Fibroblast of skin of abdomen (primary cell): ENCODE data around the gene ZKSCAN5.
"Not testable (repeated sequence)": the region's sequence is repeated elsewhere in the genome, so short reads cannot be mapped to it uniquely, and the experiment has no call there.

Source experiments
- DNase-seq: peaks from one replicate; pipeline ENCODE4 v3.0.0-alpha.2; 2013

Gene ZKSCAN5

DNA sequence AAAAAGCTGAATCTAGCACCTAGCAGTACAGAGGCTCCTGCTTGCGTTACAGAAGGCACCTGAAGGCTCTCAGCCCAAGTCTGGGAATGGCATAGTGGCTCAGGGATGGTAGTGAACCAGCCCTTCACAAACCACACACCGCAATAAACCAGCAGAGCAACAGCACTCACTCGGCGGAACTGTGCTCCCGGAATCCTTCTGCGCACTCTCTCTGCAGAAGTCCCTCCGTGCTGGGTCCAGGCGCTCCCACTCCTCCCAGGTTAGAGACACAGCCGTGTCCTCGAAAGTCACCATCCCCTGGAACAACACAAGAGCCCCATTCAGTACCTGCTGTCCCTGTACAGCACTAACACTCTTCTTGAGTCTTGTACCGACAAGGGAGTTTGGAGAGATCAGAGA, 5.9 kb upstream of the ZKSCAN5 start:
- no peak for DNase-seq

DNA sequence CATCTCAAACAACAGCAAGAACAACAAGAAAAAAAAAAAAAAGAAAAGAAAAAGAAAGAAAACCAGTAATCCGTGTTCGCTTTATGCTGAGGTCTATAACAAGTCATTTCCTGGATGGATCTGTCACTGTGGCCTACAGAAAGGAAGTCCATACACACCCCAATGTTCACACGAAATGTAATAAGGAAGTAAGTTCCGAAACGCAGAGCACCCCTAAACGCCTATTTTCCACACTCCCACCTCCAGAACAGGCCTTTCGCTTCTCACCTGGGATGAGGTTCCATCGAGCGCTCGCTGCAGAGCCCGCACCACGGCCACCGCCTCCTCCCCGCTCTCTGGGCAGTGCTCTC, 5.1 kb upstream of the ZKSCAN5 start:
- no peak for DNase-seq

DNA sequence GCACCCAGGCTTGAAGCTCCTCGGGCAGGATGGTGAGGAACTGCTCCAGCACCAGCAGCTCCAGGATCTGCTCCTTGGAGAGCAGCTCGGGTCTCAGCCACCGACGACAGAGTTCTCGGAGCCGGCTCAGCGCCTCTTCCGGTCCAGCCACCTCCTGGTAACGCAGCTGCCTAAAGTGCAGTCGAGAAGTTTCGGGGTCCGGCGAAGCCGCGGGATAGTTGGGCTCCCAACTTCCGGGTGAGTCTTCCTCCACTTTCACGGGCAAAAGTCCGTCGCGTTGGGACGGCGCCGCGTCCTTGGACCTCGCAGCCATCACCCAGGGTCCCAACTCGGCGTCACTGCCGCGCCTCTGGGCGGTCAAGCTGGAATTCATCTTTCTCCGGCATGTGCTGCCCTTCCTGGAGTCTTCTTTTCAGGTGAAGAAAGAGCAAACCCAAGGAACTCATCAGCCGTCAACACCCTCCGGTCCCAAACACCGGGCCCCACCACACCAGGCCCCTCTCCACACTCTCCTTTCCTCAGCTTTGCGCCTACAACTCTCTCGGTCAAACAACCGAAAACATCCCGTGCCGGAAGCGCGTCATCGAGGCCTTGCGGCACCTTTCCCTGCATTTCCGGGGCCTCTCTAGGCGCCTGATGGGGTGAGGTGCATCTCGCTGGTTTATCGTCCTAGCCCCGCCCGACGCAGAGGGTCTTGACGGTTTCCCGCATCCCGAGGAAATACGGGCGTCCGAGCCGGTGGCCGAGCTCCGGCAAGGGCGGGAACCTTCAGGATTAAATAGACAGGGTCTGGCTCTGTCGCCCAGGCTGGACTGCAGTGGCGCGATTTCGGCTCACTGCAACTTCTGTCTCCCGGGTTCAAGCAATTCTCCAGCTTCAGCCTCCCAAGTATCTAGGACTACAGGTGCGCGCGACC, 4.5 kb upstream of the ZKSCAN5 start, which contains the start of gene ZNF394:
TSS of gene ZNF394 (minus strand) at position 561 of the 916 bp plus-strand sequence. CDS start at position 373, 188 bp downstream.
- peak; percentile 92 for DNase-seq

DNA sequence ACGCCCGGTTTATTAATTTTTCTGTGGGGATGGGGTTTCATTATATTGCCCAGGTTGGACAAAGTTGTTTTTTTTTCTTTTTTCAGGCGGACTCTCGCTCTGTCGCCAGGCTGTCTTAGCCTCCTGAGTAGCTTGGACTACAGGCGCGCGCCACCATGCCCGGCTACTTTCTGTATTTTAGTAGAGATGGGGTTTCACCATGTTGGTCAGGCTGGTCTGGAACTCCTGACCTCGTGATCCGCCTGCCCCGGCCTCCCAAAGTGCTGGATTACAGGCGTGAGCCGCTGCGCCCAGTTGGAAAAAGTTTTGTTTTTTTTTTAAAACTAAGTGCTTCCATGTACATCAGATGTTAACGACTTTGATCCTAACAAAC, 3.8 kb upstream of the ZKSCAN5 start:
- DNase-seq, result no peak

DNA sequence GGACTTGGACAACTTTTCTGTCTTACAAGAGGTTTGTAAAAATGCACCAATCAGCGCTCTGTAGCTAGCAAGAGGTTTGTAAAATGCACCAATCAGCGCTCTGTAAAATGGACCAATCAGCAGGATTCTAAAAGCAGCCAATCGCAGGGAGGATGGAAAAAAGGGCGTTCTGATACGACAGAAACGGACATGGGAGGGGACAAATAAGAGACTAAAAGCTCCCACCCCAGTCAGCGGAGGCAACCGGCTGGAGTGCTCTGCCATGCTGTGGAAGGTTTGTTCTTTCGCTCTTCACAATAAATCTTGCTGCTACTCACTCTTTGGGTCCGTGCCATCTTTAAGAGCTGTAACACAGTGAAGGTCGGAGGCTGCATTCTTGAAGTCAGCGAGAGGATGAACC, 3.2 kb upstream of the ZKSCAN5 start:
- DNase-seq, result not testable (repeated sequence)

DNA sequence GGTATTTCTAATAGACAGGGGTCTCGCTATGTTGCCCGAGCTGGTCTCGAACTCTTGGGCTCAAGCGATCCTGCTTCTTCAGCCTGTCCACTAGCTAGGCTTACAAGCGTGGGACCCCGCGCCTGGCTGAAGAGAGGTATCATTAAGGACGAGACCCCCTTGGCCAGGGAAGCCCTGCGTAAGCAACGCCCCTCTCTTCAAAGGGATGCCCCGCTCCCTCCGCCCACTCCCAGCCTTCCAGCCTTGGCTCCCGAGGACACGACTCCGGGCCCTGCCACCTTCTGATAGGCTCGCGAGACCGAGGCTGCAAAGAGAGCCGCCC, 220 bp upstream of the ZKSCAN5 start:
- no peak for DNase-seq

DNA sequence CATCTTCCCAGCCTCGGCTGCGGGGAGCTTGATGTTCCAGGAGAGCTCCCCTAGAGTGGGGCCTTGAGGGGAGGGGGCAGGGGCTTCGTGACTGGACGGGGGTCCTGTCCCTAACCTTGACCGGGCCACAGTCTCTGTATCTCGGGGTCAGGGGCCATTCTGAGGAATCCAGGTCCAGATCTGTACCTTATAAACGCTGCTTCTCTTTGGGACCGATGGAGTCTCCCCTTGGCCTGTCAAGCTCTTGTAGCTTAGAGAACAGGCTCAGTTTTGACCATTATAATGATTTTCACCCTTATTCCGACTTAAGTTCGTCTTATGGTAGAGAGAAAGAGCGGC, 831 bp downstream of the ZKSCAN5 start:
- DNase-seq, result no peak

DNA sequence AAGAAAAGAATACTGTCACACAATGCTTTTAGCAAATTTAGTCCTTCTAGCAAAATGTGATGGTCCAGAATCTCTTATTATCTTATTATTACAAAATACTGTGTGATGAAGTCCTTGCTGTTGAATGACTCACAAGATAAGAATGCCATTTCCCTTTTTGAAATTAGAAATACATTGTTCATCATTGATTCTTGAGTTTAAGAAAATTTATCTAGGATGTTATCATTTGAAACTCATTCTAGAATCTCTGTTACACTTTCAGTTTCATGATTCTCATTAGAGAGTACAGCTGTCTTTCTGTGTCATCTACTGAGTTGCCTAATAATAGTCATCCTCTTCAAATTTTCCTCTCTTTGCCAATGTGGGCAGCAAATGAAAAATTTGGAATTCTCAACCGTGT, 9.6 kb downstream of the ZKSCAN5 start:
- peak; percentile 18 for DNase-seq

DNA sequence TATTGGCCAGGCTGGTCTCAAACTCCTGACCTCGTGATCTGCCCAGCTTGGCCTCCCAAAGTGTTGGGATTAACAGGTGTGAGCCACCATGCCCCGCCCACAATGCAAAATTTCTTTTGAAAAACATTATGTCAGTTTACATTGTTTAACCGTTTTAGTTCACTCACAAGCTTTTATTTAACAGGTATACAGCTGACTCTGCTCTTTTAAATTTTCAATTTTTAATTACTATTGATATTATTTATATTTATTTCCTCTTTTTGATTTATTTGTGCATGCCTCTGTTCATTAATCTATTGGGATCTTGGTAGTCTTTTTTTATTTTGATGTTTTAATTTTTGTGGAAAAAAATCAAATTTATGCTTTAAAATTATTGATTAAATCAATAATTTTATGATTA, 16.9 kb downstream of the ZKSCAN5 start:
- no peak for DNase-seq

DNA sequence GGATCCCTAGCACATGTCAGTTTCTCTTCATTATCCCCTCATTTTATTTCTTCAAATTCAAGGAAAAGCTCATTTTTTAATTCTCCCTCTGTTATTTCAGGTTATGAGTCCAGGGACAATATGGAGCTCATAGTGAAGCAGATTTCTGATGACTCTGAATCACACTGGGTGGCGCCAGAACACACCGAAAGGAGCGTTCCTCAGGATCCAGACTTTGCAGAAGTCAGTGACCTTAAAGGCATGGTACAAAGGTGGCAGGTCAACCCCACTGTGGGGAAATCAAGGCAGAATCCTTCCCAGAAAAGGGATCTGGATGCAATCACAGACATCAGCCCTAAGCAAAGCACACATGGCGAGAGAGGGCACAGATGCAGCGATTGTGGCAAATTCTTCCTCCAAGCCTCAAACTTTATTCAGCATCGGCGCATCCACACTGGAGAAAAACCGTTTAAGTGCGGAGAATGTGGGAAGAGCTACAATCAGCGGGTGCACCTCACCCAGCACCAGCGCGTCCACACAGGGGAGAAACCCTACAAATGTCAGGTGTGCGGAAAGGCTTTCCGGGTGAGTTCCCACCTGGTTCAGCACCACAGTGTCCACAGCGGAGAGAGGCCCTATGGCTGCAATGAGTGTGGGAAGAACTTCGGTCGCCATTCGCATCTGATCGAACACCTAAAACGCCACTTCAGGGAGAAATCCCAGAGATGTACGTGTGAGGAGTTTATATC, 21.4 kb downstream of the ZKSCAN5 start:
- DNase-seq, result no peak

DNA sequence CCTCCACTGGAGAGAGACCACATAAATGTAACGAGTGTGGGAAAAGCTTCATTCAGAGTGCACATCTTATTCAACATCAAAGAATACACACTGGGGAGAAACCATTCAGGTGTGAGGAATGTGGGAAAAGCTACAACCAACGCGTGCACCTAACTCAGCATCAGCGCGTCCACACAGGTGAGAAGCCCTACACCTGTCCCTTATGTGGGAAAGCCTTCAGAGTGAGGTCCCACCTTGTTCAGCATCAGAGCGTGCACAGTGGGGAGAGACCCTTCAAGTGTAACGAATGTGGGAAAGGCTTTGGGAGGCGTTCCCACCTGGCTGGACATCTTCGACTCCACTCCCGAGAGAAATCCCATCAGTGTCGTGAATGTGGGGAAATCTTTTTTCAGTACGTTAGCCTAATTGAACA, 26.9 kb downstream of the ZKSCAN5 start:
- no peak for DNase-seq

DNA sequence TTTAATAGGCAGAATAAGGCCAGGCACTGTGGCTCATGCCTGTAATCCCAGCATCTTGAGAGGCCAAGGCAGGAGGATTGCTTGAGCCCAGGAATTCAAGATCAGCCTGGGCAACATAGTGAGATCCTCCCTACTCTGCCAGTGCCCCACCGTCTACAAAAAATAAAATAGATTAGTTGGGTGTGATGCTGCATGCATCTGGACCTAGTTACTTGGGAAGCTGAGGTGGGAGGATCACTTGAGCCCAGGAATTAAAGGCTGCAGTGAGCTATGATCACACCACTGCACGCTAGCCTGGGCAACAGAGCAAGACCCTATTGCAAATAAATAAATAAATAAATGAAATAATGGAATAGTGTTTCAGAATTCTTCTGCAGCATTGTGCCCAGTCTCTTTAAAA, 31.2 kb downstream of the ZKSCAN5 start:
- DNase-seq, result no peak

DNA sequence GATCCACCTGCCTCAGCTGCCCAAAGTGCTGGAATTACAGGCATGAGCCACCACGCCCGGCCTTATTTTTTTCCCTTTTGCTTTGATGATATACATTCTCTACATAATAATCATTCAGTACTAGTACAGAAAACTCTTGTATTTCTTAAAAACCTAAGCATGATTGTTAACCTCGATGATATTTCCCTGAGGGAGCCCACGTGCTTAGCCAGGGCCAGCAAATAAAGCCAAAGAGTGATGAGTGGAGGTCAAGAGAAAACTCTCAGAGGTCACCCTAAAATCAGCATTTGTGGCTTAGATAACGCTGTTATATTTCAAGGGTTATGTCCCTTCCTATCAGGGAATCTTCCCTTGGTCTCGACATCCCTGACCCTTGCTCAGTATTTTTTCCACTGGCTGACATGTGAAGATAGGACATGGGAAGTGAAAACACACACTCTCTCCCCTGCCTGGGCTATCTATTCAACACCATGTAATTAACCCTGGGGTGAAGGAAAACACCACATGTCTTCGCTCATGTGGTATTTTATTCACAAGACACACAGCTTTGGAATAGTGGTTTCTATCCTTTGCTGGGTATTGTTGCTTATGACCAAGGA, 34.9 kb downstream of the ZKSCAN5 start:
- DNase-seq, result no peak

DNA sequence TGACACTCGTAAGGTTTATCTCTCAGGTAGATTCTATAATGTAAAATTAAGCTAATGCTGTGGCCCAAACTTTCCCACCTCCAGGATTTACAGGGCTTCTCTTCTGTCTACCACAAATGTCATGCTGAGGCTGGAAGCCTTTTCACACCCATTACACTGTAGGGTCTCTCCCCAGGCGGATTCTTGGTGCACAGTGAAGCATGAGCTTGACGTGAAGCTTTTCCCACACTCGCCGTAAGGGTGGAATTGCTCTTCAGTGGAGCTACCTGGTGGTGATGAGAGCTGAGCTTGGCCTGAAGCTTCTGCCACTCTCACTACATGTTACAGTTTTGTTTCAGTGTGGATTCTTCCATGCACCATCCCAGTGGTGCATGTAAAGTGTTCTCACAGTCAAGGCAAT, 36.1 kb downstream of the ZKSCAN5 start:
- DNase-seq, result no peak

DNA sequence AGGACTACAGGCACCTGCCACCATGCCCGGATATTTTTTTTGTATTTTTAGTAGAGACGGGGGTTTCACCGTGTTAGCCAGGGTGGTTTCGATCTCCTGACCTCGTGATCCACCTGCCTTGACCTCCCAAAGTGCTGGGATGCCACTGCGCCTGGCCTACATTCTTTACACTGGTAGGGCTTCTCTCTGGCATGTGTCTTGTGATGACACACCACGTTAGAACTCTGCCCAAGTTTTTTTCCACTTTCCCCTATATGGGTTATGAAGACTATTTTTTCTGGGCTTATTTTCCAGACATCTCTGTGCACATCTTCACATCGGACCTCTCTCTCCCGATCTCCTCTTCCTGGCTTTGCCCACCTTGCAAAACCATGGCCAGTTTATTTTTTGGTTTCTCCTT, 36.8 kb downstream of the ZKSCAN5 start:
- DNase-seq, result no peak

DNA sequence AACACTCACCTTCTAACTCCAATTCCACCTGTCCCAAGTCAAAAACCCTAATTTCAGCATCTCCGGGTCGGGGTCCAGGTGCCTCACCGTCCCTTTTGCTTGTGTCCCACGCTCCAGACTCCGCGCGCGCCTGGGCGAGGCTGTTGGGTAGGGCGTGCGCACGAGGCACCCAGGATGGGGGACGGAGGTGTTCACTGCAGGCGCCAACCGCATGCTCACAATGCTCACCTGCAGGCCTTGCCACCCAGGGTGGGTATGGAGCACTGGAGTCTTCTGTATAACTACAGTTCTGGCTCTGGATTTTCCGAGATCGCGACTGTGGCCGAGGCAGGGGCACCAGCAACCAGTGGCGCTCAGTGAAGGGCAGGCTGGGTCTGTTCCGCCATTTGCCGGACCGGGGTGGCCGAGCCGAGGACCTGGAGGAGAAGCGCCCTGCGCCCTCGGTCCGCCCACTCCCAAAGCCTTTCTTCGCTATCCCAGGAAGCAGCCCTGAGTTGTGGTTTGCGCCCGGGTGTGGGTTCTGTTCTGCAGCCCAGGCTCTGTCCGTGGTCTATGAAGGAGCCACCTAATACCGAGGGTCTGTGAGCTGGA, 38.7 kb downstream of the ZKSCAN5 start:
- no peak for DNase-seq

DNA sequence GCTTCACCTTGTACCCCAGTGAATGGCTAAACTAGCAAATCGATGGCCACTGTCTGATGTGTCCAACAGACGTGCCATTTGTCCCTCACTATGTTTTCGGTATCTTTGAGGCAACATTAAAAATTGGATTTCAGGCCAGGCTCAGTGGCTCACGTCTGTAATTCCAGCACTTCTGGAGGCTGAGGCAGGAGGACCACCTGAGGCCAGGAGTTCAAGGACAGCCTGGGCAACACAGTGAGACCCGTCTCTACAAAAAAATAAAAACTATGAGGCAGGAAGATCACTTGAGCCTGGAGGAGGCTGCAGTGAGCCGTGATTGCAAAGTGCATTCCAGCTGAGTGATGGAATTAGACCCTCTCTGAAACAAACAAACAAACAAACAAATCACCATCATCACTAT, 39.5 kb downstream of the ZKSCAN5 start:
- no peak for DNase-seq

DNA sequence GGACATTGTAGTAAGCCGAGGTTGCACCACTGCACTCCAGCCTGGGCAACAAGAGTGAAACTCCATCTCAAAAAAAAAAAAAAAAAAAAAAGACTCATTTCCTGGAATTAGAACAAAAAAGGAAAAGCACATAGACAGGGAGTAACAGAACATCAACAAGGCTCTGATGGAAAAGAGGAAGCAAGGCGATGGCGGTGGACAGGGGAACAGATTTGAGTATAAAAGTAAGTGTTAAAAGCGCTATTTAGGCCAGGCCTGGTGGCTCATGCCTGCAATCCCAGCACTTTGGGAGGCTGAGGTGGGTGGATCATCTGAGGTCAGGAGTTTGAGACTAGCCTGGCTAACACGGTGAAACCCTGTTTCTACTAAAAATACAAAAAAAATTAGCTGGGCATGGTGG, 40.8 kb downstream of the ZKSCAN5 start:
- DNase-seq, result not testable (repeated sequence)

DNA sequence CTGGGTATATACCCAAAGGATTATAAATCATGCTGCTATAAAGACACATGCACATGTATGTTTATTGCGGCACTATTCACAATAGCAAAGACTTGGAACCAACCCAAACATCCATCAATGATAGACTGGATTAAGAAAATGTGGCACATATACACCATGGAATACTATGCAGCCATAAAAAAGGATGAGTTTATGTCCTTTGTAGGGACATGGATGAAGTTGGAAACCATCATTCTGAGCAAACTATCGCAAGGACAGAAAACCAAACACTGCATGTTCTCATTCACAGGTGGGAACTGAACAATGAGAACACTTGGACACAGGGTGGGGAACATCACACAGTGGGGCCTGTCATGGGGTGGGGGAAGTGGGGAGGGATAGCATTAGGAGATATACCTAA, 45.1 kb downstream of the ZKSCAN5 start:
- not testable (repeated sequence) for DNase-seq

DNA sequence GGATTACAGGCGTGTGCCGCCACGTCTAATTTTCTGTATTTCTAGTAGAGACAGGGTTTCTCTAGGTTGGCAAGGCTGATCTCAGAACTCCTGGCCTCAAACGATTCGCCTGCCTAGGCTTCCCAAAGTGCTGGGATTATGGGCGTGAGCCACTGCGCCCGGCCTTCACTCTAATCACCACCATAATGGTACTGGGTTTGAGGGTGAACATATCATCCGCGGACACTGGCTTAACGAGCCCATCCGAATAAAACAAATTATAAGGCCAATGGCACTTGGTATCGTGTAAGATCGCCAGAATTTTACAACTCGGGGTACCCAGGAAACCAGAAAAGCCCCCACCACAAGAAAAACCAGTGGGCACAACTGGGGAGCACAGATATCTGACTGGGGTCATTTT, 46.9 kb downstream of the ZKSCAN5 start:
- no peak for DNase-seq

DNA sequence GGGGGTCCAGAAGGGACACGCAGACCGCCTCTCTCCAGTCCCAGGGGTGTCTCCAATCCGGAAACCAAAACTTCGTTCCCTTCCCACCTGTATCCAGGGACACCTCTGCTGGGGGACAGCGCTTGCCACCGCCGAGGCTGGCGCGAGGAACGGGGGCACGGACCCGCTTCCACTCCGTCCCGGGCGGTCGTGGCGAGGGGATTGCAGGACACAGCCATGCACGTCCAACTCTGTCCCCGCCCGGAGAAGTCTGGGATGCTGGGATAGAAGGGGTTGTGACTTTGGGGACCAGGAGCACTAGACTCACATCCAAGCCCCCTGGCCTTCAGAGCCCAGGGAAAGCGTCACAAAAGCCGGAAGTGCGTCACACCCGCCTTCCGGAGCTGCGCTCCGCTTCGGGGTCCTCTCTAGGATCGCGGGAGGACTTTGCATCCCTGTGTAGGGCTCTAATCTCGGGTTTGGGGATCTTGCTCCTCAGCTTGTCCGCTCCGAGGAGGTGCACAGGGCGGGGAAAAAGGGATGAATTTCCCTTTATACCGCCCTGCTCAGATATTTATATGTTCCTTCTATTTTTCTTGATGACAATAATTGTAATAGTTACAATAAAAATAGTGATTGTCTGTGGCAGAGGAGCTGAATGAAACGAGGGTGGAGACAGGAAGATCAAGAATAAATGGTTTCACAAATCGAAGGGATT, 47.5 kb downstream of the ZKSCAN5 start, which contains the start of gene FAM200A:
TSS of gene FAM200A (minus strand) at position 348 of the 697 bp plus-strand sequence. CDS start 3,707 bp downstream, outside the sequence.
- peak; percentile 95 for DNase-seq

DNA sequence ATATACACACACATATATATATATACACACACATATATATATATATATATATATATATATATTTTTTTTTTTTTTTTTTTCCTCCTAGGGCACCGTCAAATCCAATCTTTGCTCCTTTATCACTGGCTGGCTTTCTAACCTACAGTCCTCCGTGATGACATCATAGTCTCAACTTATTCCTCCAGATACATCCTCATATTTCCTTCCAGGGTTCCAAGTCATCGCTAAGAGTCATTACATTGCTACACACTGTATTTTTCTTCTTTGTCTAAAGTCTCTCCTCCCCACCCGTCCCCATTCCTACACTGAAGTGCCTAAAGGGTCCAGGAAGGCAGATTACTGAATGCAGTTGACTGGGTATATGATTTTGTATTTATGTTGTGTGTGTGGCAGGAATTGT, 48.6 kb downstream of the ZKSCAN5 start:
- no peak for DNase-seq

DNA sequence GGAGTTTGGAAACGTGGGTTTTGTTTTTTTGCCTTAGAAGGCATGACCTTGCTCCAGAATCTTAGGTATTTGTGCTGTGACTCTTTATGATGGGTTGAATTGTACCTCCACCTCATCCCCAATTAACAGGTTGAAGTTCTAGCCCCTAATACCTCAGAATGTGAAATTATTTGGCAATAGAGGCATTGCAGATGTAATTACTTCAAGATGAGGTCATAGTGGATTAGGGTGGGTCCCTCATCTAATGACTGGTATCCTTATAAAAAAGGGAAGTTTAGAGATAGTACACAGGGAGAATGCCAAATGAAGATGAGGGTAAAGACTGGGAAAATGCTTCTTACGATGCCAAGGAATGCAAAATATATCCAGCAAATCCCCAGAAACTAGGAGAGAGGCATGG, 50.5 kb downstream of the ZKSCAN5 start:
- DNase-seq, result no peak
